ENCODE results near the gene EYS.

DNA sequence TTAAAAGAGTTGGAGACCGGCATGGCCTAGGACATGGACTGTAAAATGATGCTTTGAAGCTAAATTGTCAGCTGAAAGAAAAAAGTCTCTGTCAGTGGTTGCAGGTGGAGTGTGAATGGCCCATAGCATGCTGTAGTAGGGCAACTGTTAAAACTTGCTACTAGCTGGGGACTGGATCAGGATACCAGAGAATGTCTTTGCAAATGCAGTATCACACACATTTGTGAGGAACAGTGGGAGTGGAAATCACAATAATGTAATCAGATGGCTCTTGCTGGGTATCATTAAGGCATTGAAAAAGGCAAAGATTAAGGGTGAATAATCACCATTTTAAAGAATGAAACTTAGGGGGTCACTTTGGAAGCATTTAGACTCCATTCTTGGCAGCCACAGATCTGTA, 737.9 kb downstream of the EYS start:
- TF ChIP-seq EGR1 (IDR thresholded peaks at IDR 0.05; ENCODE audit: low read depth): no peak
- no peak for TF ChIP-seq CTCF (IDR thresholded peaks at IDR 0.05 in 2 of 3, conservative IDR thresholded peaks at IDR 0.05 in 1 of 3; ENCODE audit: borderline replicate concordance in 1 of 3, insufficient read depth in 1 of 3, low read depth in 2 of 3, low read length in 2 of 3)
- no peak for TF ChIP-seq SP1 (IDR thresholded peaks at IDR 0.05; ENCODE audit: low read depth)
- TF ChIP-seq RAD21 (IDR thresholded peaks at IDR 0.05; ENCODE audit: low read depth): no peak
- no peak for TF ChIP-seq POLR2A (IDR thresholded peaks at IDR 0.05; ENCODE audit: borderline replicate concordance, extremely low read depth, insufficient read depth, insufficient read length)
- TF ChIP-seq EZH2phosphoT487 (IDR thresholded peaks at IDR 0.05; ENCODE audit: borderline replicate concordance): no peak
- no peak for TF ChIP-seq POLR2AphosphoS5 (IDR thresholded peaks at IDR 0.05; ENCODE audit: low read depth, low read length)
- TF ChIP-seq JUND (IDR thresholded peaks at IDR 0.05): no peak
- no peak for TF ChIP-seq ZBTB33 (IDR thresholded peaks at IDR 0.05; ENCODE audit: extremely low read depth, insufficient replicate concordance, low read length)
- TF ChIP-seq YY1 (IDR thresholded peaks at IDR 0.05; ENCODE audit: extremely low read depth, insufficient replicate concordance, low read depth, low read length): no peak
